Measurements from ENCODE around the gene OR5M11.

- TF ChIP-seq CTCF (IDR thresholded peaks at IDR 0.05 in 8 of 11, conservative IDR thresholded peaks at IDR 0.05 in 3 of 11), result no peak
- no peak for TF ChIP-seq POLR2AphosphoS5 (IDR thresholded peaks at IDR 0.05)
Measured at GRCh38 chr11:56509439-56509838, 33.6 kb downstream of the OR5M11 start.
